DND-41 (cell line): ENCODE measurements around the gene KLHDC7B.

Source experiments
- ATAC-seq: fragments of 200-7000 bp; cut with Tn5 transposase; 3 replicates; pipeline ENCODE4 v1.9.1; 2021; ENCODE audit warnings: low read depth; ENCODE audit not compliant: insufficient read depth
- DNase-seq: peaks from one replicate; pipeline ENCODE4 v3.0.0-alpha.2; 2020
- H2AFZ ChIP-seq: 2 replicates; pipeline ENCODE4 v1.6.0; 2012; ENCODE audit warnings: low read depth, low read length
- H3K27ac ChIP-seq: 2 replicates; pipeline ENCODE4 v1.5.1; 2012; ENCODE audit warnings: low read length, inconsistent platforms
- H3K27me3 ChIP-seq: fragments of 200-600 bp; sonication (generic); 2 replicates; pipeline ENCODE4 v1.6.0; 2012; ENCODE audit warnings: low read length, mild to moderate bottlenecking, inconsistent platforms; ENCODE audit not compliant: insufficient read depth, poor library complexity
- H3K36me3 ChIP-seq: 2 replicates; pipeline ENCODE4 v1.5.1; 2012; ENCODE audit warnings: low read length, inconsistent platforms; ENCODE audit not compliant: insufficient read depth
- H3K4me1 ChIP-seq: 2 replicates; pipeline ENCODE4 v1.5.1; 2012; ENCODE audit warnings: mild to moderate bottlenecking, low read length; ENCODE audit not compliant: insufficient read depth
- H3K4me2 ChIP-seq: 2 replicates; pipeline ENCODE4 v1.6.0; 2012; ENCODE audit warnings: mild to moderate bottlenecking, moderate library complexity, low read length, inconsistent platforms; ENCODE audit not compliant: insufficient read depth
- H3K4me3 ChIP-seq, 2 experiments: fragments of 200-600 bp in 1 of 2; shearing (Covaris generic) in 1 of 2; 2 replicates each; pipeline ENCODE4 v1.5.1; 2012 to 2016; ENCODE audit warnings: inconsistent platforms in 2 of 2, low read length in 2 of 2, mild to moderate bottlenecking in 2 of 2, low read depth in 1 of 2, moderate library complexity in 1 of 2
- H3K79me2 ChIP-seq: 2 replicates; pipeline ENCODE4 v1.6.0; 2012; ENCODE audit warnings: low read length, inconsistent platforms; ENCODE audit not compliant: insufficient read depth
- H3K9ac ChIP-seq: 2 replicates; pipeline ENCODE4 v1.6.0; 2012; ENCODE audit warnings: low read depth, mild to moderate bottlenecking, inconsistent platforms, low read length, moderate library complexity
- H3K9me3 ChIP-seq: 2 replicates; pipeline ENCODE4 v1.5.1; 2012; ENCODE audit warnings: low read length, moderate library complexity, mild to moderate bottlenecking, inconsistent platforms; ENCODE audit not compliant: insufficient read depth, severe bottlenecking
- H4K20me1 ChIP-seq: 2 replicates; pipeline ENCODE4 v1.6.0; 2012; ENCODE audit warnings: low read length; ENCODE audit not compliant: insufficient read depth
- CTCF ChIP-seq: IDR thresholded peaks from 2 replicates; pipeline ENCODE4 v1.5.1; 2012; ENCODE audit warnings: borderline replicate concordance, low read length, moderate library complexity, mild to moderate bottlenecking; ENCODE audit not compliant: poor library complexity, severe bottlenecking; ENCODE audit errors: extremely low read depth
- EZH2 ChIP-seq: IDR thresholded peaks from 3 replicates; pipeline ENCODE4 v1.6.1; 2012; ENCODE audit warnings: borderline replicate concordance, low read depth, mild to moderate bottlenecking, moderate library complexity, low read length, inconsistent platforms; ENCODE audit not compliant: severe bottlenecking

Gene KLHDC7B

GRCh38 chr22:50516068-50516467 is 29.6 kb upstream of the KLHDC7B start:
- Histone ChIP-seq H2AFZ (no peak overlapping the region), H4K20me1 (peaks cover 69% of the 10 kb centered on the region), H3K4me3 (no peak overlapping the region), H3K27me3 (no peaks in the 10 kb centered on the region), H3K4me2 (no peak overlapping the region), H3K4me1 (peaks cover 14% of the 10 kb centered on the region), H3K9ac (no peak overlapping the region), H3K9me3 (no peaks in the 10 kb centered on the region), H3K79me2 (peaks cover 67% of the 10 kb centered on the region), H3K36me3 (peaks cover 75% of the 10 kb centered on the region), H3K27ac (peak overlapping the region; percentile 40; the same call in 1 of the 2 replicates)
- ATAC-seq (no peak), DNase-seq (no peak)
- TF ChIP-seq EZH2: no peak
- no peak for TF ChIP-seq CTCF

GRCh38 chr22:50516891-50517290 is 28.8 kb upstream of the KLHDC7B start:
- ATAC-seq: no peak
- no peak overlapping the region for H3K4me3 ChIP-seq
- H4K20me1 ChIP-seq: peaks cover 73% of the 10 kb centered on the region
- H3K9ac ChIP-seq: no peak overlapping the region
- no peak for DNase-seq
- H3K79me2 ChIP-seq: peaks cover 63% of the 10 kb centered on the region
- H3K9me3 ChIP-seq: no peaks in the 10 kb centered on the region
- no peak overlapping the region for H2AFZ ChIP-seq
- H3K27ac ChIP-seq: no peak overlapping the region
- TF ChIP-seq CTCF (no peak), EZH2 (no peak)
- H3K4me2 ChIP-seq: no peak overlapping the region
- H3K4me1 ChIP-seq: peaks cover 14% of the 10 kb centered on the region
- no peaks in the 10 kb centered on the region for H3K27me3 ChIP-seq
- H3K36me3 ChIP-seq: peaks cover 82% of the 10 kb centered on the region

- Histone ChIP-seq H3K4me2 (no peak overlapping the region), H3K9ac (no peak overlapping the region; the same call in 1 of the 2 replicates), H3K9me3 (no peaks in the 10 kb centered on the region), H3K36me3 (peaks cover 82% of the 10 kb centered on the region), H4K20me1 (peaks cover 72% of the 10 kb centered on the region), H3K27me3 (no peaks in the 10 kb centered on the region), H3K79me2 (peaks cover 63% of the 10 kb centered on the region), H3K27ac (no peak overlapping the region), H2AFZ (no peak overlapping the region), H3K4me3 (no peak overlapping the region), H3K4me1 (peaks cover 12% of the 10 kb centered on the region; the same call in 1 of the 2 replicates)
- DNase-seq: no peak
- no peak for ATAC-seq
- TF ChIP-seq EZH2 (no peak), CTCF (no peak)
Observed at GRCh38 chr22:50517495-50518260, 28.0 kb upstream of the KLHDC7B start.
